ENCODE measurements around the gene KLK14. TPM values are rescaled to one million over a fixed set of nuclear protein-coding genes. Genes with fewer than 3 reads are reported as not detected.

KLK14 gene
- total RNA-seq, 1 donor from 2014 or later, result 0.52 TPM

DNA sequence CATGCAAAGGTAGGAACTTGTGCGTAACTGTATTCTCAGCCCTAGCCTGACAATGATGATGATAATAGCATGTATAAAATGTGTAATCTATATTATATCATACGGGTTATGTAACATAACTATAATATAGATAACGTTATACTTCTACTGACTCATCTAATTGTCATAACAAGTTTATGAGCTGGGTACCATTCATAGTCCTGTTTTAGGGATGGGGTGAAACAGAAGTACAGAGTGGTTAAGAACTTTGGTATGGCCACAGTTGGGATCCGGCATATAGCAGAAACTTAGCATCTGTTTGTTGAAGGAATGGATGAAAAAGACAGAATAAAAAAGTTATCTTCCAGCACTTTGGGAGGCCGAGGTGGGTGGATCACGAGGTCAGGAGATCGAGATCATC lies 20.3 kb upstream of the KLK14 start:
- H3K36me3 Mint-ChIP-seq (ENCODE audit: low read depth), result peaks cover 52% of the 10 kb centered on the region
- no peaks in the 10 kb centered on the region for H3K9me3 Mint-ChIP-seq
- no peak for DNase-seq (ENCODE audit: low spot score)
- no peak overlapping the region for H3K4me3 Mint-ChIP-seq (ENCODE audit: low read depth)
- peaks cover 27% of the 10 kb centered on the region for H3K4me1 Mint-ChIP-seq (ENCODE audit: low read depth)
- H3K27me3 Mint-ChIP-seq (ENCODE audit: low read depth), result no peaks in the 10 kb centered on the region
- intact Hi-C loops (cut with micrococcal nuclease), result no loop called here
- H3K27ac Mint-ChIP-seq, result no peak overlapping the region

DNA sequence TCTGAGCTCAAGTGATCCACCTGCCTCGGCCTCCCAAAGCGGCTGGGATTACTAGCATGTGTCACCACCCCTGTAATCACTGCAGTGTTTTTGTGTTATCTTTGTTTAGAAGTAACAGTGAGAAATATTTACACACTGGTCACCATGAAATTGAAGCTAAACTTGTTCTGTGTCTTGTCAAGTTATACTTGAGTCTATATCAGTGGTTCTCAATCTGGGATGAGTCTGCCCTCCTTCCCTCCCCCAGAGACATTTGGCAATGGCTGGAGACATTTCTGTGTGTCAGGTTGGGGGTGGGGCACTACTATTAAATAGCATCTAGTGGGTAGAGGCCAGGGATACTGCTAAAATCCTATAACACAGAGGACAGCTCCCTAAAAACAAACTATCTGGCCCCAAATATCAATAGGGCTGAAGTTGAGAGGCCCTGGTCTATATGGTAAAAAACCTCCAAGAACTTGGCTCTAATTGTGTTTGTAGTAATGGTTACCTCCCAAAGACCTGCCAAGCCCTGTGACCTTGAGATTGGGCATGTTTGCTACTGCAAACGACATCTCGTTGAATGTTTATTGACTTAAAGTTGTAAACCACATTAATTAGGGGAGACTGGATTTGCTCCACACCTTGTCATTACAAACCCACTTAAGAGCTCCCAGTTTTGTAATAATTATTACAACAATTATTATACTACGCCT lies 18.6 kb upstream of the KLK14 start:
- H3K4me3 Mint-ChIP-seq (ENCODE audit: low read depth), result no peak overlapping the region
- no peaks in the 10 kb centered on the region for H3K9me3 Mint-ChIP-seq
- peaks cover 27% of the 10 kb centered on the region for H3K4me1 Mint-ChIP-seq (ENCODE audit: low read depth)
- no peak overlapping the region for H3K27ac Mint-ChIP-seq
- intact Hi-C loops (cut with micrococcal nuclease), result no loop called here
- DNase-seq (ENCODE audit: low spot score), result no peak
- H3K36me3 Mint-ChIP-seq (ENCODE audit: low read depth), result peaks cover 58% of the 10 kb centered on the region
- no peaks in the 10 kb centered on the region for H3K27me3 Mint-ChIP-seq (ENCODE audit: low read depth)

GRCh38 chr19:51100601-51101000 lies 17.9 kb upstream of the KLK14 start:
- no peaks in the 10 kb centered on the region for H3K9me3 Mint-ChIP-seq
- DNase-seq (ENCODE audit: low spot score), result no peak
- H3K36me3 Mint-ChIP-seq (ENCODE audit: low read depth), result peaks cover 55% of the 10 kb centered on the region
- no peak overlapping the region for H3K4me3 Mint-ChIP-seq (ENCODE audit: low read depth)
- no peaks in the 10 kb centered on the region for H3K27me3 Mint-ChIP-seq (ENCODE audit: low read depth)
- H3K27ac Mint-ChIP-seq, result no peak overlapping the region
- peaks cover 21% of the 10 kb centered on the region for H3K4me1 Mint-ChIP-seq (ENCODE audit: low read depth)
- intact Hi-C loops (cut with micrococcal nuclease), result no loop called here

GRCh38 chr19:51099047-51099382 lies 16.3 kb upstream of the KLK14 start:
- Mint-ChIP-seq H3K36me3 (ENCODE audit: low read depth) (peaks cover 49% of the 10 kb centered on the region), H3K4me1 (ENCODE audit: low read depth) (peaks cover 16% of the 10 kb centered on the region), H3K27me3 (ENCODE audit: low read depth) (no peaks in the 10 kb centered on the region), H3K4me3 (ENCODE audit: low read depth) (no peak overlapping the region), H3K9me3 (no peaks in the 10 kb centered on the region), H3K27ac (no peak overlapping the region)
- intact Hi-C loops (cut with micrococcal nuclease), result no loop called here
- DNase-seq (ENCODE audit: low spot score), result no peak

DNA sequence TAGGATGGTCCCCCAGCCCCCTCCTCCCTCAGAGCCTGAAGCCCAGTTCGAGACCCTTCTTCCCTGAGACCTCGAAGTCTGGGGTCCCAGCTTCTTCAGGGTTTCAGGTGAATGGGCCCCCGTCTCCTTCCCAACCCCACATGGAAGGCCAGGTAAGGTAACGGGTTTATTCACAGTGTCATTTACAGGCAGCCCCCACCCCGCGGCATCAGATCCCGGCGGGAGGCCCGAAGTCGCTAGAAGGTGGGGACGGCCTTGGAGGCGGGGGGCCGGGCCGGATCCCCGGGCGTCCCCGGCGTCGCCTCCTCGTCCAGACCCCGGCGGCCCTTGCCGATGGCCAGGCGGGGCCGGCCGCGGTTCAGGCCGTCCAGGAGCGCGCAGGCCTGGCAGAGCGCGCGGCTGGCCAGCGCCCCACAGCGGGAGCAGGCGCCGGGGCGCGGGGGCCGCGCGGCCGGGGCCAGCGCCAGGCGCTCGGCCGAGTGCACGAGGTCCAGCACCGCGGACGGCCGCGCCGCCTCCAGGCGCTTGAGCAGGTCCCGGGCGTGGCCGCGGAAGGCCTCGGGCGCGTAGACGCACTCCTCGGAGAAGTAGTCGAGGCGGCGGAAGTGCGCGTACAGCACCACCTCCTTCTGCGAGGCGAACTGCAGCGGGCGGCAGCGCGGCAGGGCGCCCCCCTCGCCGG lies 15.8 kb upstream of the KLK14 start:
- Mint-ChIP-seq H3K4me1 (ENCODE audit: low read depth) (peaks cover 16% of the 10 kb centered on the region), H3K27ac (no peak overlapping the region), H3K36me3 (ENCODE audit: low read depth) (peaks cover 46% of the 10 kb centered on the region), H3K4me3 (ENCODE audit: low read depth) (no peak overlapping the region), H3K9me3 (no peaks in the 10 kb centered on the region), H3K27me3 (ENCODE audit: low read depth) (no peaks in the 10 kb centered on the region)
- intact Hi-C loops (cut with micrococcal nuclease), result no loop called here
- no peak for DNase-seq (ENCODE audit: low spot score)

GRCh38 chr19:51097796-51098195 lies 15.1 kb upstream of the KLK14 start:
- Mint-ChIP-seq H3K9me3 (no peaks in the 10 kb centered on the region), H3K27ac (no peak overlapping the region), H3K4me3 (ENCODE audit: low read depth) (no peak overlapping the region), H3K27me3 (ENCODE audit: low read depth) (no peaks in the 10 kb centered on the region), H3K4me1 (ENCODE audit: low read depth) (peaks cover 15% of the 10 kb centered on the region), H3K36me3 (ENCODE audit: low read depth) (peaks cover 40% of the 10 kb centered on the region)
- no peak for DNase-seq (ENCODE audit: low spot score)
- intact Hi-C loops (cut with micrococcal nuclease), result no loop called here

DNA sequence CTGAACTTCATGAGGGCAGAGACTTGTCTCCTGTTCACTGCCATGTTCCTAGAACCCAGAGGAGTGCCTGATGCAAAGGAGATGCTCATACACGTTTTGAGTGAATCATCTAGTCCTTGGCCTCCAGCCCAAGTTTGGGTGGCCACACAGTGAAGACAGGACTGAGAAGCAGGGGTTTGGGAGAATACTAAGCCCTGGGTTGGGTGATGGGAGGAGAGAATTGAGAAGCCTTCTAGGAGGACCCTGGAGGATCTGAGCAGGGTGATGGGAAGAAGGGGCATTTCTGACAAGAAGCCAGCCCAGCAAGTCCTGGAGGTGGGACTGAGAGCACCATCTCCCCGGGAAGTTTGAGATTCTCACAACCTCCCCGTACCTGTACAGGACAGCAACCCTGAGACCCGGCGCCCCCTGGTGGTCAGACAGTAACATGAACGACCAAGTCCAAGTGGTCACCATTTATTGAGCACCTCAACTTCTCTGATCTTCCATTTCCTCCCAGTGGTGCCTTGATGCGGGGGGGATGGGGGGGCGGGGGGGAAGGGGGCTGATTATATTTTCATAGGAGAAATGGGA lies 14.6 kb upstream of the KLK14 start:
- Mint-ChIP-seq H3K36me3 (ENCODE audit: low read depth) (peaks cover 35% of the 10 kb centered on the region), H3K27me3 (ENCODE audit: low read depth) (no peaks in the 10 kb centered on the region), H3K4me1 (ENCODE audit: low read depth) (peaks cover 10% of the 10 kb centered on the region), H3K9me3 (no peaks in the 10 kb centered on the region), H3K4me3 (ENCODE audit: low read depth) (no peak overlapping the region), H3K27ac (no peak overlapping the region)
- intact Hi-C loops (cut with micrococcal nuclease), result no loop called here
- DNase-seq (ENCODE audit: low spot score), result peak; percentile 53

DNA sequence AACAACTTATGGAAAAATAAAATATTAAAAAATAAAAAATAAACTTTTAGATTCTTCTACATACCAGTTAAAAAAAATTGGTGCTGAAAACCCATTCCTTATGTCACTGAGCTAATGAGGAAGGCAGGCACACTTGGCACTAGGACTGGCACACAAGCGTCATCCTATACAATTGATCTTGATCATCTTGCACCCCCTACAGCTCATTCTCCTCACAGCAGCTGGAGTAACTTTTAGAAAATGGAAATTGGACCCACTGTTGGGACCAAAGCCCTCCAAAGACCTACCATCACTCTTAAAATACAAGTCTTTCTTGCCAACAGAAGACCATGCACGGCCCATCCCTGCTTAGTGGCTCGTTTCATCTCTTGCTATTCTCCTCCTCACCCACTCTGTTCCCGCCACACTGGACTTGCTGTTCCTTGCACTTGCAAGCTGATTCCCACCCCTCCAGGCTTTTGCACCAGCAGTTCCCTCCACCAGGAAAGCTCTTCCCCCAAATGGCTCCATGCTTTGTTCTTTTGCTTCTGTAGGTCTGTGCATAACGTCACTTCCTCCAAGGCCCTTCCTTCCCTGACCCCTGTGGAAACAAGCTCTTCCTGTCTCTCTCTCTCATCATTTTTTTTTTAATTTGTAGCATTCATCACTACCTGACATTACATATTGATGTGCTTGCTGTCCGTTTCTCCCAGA lies 13.9 kb upstream of the KLK14 start:
- H3K4me1 Mint-ChIP-seq (ENCODE audit: low read depth), result peaks cover 9% of the 10 kb centered on the region
- intact Hi-C loops (cut with micrococcal nuclease), result no loop called here

DNA sequence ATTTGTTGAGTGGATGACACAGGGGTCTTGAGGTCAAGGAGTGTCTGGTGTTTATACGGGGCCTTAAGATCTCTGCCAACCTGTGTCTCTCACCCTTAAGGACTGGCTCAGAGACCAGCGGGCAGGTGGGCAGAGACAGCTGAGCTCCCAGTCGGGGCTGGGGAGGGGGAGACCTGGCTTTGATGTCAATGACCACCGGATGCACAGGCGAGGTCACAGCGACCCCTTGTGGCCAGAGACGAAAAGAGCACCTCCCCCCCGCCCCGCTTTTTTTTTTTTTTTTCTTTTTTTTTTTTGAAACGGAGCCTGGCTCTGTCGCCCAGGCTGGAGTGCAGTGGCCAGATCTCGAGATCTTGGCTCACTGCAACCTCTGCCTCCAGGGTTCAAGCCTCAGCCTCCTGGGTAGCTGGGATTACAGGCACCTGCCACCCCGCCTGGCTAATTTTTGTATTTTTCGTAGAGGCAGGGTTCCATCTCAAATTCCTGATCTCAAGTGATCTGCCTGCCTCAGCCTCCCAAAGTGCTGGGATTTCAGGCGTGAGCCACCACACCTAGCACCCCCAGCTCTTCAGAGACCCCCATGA lies 12.1 kb upstream of the KLK14 start:
- H3K4me3 Mint-ChIP-seq (ENCODE audit: low read depth), result no peak overlapping the region
- H3K27me3 Mint-ChIP-seq (ENCODE audit: low read depth), result no peaks in the 10 kb centered on the region
- intact Hi-C loops (cut with micrococcal nuclease), result loop anchor here (5.0 kb wide), 1 partner anchor 162 kb away; no protein-coding TSS in a partner anchor
- peaks cover 9% of the 10 kb centered on the region for H3K4me1 Mint-ChIP-seq (ENCODE audit: low read depth)
- H3K27ac Mint-ChIP-seq, result no peak overlapping the region
- no peaks in the 10 kb centered on the region for H3K9me3 Mint-ChIP-seq
- DNase-seq (ENCODE audit: low spot score), result no peak
- H3K36me3 Mint-ChIP-seq (ENCODE audit: low read depth), result peaks cover 25% of the 10 kb centered on the region

More for the DNA sequence above, 13.9 kb upstream of the KLK14 start:
- H3K4me3 Mint-ChIP-seq (ENCODE audit: low read depth), result no peak overlapping the region
- peaks cover 30% of the 10 kb centered on the region for H3K36me3 Mint-ChIP-seq (ENCODE audit: low read depth)
- H3K9me3 Mint-ChIP-seq, result no peaks in the 10 kb centered on the region
- no peak overlapping the region for H3K27ac Mint-ChIP-seq
- DNase-seq (ENCODE audit: low spot score), result no peak
- no peaks in the 10 kb centered on the region for H3K27me3 Mint-ChIP-seq (ENCODE audit: low read depth)

DNA sequence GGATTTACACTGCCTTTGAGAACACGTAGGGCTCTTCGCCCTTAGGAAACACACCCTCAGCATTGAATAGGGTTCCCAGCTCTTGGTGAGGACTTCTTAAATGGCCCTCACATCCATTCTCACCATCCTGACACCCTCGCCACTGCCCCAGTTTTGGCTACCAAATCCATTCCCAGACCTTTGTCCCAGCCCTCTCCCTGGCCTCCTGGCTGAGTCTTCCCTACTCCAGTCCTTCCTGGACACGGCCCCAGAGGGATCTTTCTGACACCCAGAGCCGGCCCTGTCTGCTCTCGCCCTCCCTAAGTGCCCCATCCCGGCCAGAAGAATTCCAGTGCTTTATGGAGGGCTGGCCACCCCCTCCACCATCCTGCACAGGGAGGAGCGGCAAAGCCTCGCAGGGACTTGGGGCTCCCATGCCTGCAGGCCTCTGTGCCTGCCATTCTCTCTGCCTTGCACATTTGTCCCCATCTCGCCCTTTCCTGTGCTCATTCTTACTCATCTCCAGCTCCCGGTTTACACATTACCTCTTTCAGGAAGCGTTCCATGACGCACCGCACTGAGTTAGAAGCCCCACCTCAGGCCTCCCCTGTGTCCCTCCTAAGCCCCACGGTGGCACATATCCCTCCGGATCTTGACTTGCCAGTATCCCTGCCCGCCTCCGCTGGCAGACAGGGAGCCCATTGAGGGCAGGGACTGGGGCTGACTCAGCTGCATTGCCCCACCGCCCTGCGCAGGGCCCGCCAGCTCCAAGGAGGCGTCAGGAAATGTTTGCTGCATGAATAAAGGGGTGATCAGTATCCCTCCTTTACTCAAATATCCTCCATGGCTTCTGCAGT lies 11.0 kb upstream of the KLK14 start:
- intact Hi-C loops (cut with micrococcal nuclease), result loop anchor here (5.0 kb wide), 1 partner anchor 161 kb away; no protein-coding TSS in a partner anchor
- peaks cover 22% of the 10 kb centered on the region for H3K36me3 Mint-ChIP-seq (ENCODE audit: low read depth)
- peaks cover 9% of the 10 kb centered on the region for H3K4me1 Mint-ChIP-seq (ENCODE audit: low read depth)
- DNase-seq (ENCODE audit: low spot score), result no peak
- H3K27me3 Mint-ChIP-seq (ENCODE audit: low read depth), result no peaks in the 10 kb centered on the region
- no peaks in the 10 kb centered on the region for H3K9me3 Mint-ChIP-seq
- H3K4me3 Mint-ChIP-seq (ENCODE audit: low read depth), result no peak overlapping the region
- H3K27ac Mint-ChIP-seq, result no peak overlapping the region

DNA sequence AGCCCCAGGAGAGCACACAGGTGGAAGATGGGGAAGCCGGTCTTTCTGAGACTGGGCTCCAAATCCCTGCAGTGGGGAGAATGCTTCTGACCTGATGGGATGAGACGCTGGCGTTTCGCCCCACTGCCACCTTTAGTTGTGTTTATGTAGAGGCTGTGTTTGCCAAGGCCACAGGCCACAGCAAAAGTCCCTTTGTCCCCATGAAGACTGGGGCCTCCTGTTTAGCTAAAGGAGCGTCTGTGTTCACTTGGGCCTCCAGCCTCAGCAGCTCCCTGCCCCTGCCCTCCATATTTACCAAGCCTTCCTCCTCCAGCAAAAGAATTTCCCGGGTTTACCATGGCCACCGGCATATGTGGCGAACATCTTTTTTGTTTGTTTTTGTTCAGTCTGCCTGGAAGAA lies 10.4 kb upstream of the KLK14 start:
- Mint-ChIP-seq H3K4me3 (ENCODE audit: low read depth) (no peak overlapping the region), H3K27me3 (ENCODE audit: low read depth) (no peaks in the 10 kb centered on the region), H3K4me1 (ENCODE audit: low read depth) (peaks cover 9% of the 10 kb centered on the region), H3K27ac (no peak overlapping the region), H3K9me3 (no peaks in the 10 kb centered on the region), H3K36me3 (ENCODE audit: low read depth) (peaks cover 19% of the 10 kb centered on the region)
- intact Hi-C loops (cut with micrococcal nuclease), result loop anchor here (5.0 kb wide), 1 partner anchor 161 kb away; no protein-coding TSS in a partner anchor
- no peak for DNase-seq (ENCODE audit: low spot score)
